GM12801 (cell line): ENCODE data around the gene AKAP6.

Experiments
- CTCF ChIP-seq: IDR thresholded peaks from one replicate; pipeline ENCODE4 v1.5.1; 2011; ENCODE audit warnings: control low read depth; ENCODE audit not compliant: insufficient read length; ENCODE audit errors: extremely low read depth

The AKAP6 gene

DNA sequence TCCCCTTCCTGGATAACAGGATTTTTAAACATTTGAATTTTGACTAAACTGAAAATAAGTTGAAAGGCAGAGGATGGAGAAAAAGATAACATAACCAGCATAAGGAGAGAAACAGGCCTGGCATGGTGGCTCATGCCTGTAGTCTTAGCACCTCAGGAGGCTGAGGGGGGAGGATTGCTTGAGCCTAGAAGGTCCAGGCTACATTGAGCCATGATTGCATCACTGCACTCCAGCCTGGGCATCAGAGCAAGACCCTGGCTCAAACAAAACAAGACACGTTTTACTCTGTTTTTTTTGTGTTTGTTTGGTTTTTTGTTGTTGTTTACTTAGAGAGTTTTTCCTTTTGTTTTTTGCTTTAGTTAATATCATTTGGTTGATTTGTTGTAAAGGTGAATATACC, 8.7 kb downstream of the AKAP6 start:
- no peak for TF ChIP-seq CTCF

GRCh38 chr14:32339188-32339587, 10.1 kb downstream of the AKAP6 start:
- no peak for TF ChIP-seq CTCF

- no peak for TF ChIP-seq CTCF
These were observed 13.1 kb downstream of the AKAP6 start for GRCh38 chr14:32341947-32342846.

- no peak for TF ChIP-seq CTCF
These were observed 13.7 kb downstream of the AKAP6 start for GRCh38 chr14:32342847-32343194.

- TF ChIP-seq CTCF = no peak
These were observed 14.9 kb downstream of the AKAP6 start for GRCh38 chr14:32343926-32344430.

DNA sequence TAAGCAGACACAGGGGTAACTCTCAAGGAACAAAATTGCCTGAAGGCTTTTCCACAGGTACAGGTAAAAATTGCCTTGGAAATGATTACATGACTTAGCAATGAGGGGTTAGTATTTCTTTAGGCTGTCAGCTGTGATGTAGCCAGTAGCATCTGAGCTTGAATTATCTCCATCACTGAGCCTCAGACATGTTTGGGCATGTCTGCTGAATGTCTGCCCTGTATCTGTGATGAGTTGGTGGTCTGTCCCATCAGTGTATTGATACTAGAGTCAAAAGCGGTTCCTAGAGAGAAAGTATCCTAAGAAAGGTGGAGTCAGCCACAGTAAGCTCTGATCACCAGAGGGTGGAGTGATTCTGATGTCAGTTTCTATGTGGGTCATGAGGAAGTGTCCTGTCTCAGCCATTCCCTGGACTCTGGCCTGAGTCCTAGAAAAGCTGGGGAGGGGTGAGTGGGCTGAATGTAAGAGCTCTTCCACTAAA, 16.3 kb downstream of the AKAP6 start:
- TF ChIP-seq CTCF = no peak

DNA sequence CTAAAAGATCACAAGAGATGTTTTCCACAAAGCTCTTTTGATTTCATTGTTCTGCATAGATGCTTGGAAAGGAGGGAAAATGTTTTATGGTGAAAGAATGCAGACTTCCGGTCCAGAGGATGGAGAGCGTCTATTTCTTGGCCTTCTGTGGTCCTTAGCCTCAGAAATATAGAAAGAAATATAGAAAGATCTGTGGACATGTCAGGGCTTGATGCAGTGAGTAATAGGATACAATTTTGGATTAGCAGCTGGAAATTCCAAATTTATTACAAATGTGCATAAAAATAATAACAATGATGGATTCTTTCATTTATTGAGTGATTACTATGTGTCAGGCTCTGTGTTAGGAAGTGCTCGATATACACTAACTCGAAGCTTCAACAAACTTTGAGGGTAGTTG, 20.2 kb downstream of the AKAP6 start:
- TF ChIP-seq CTCF = no peak
